ENCODE data around the gene CHN1. TPM values are rescaled to one million over a fixed set of nuclear protein-coding genes. Genes with fewer than 3 reads are reported as not detected.

CHN1 gene
- total and polyA plus RNA-seq, 2 donors: 3.1 to 5.0 TPM

DNA sequence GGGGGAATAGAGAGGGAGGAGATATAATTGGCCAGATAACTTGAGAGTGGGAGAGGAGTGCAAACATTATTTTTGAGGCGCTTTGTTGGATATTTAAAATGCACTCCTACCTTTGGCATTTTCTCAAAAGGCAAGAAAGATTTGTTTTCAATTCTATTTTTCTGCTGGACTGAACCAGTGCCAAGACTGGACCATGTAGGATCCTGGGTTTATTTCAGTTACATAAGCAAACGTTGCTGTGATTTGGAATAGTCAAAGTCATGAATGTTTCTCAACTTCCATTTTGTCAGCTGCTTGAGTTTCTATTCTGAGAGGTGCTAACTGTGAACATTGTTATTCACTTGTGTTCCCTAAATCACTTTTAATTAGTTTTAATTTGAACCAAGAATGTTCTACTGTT lies 232.0 kb downstream of the CHN1 start:
- peaks cover 0 to 3% of the 10 kb centered on the region in 2 donors for H3K27me3 ChIP-seq (ENCODE audit: control insufficient read depth in 2 of 2, insufficient read depth in 1 of 2, low read length in 1 of 2)
- peaks cover 9 to 35% of the 10 kb centered on the region in 2 donors for H3K4me1 ChIP-seq (ENCODE audit: control insufficient read depth in 2 of 2, insufficient read depth in 2 of 2, low read length in 2 of 2)
- no peak for DNase-seq (ENCODE audit: low read depth in 6 of 9, low spot score in 9 of 9)
- no peaks in the 10 kb centered on the region for H3K9me3 ChIP-seq (ENCODE audit: control insufficient read depth in 2 of 2, insufficient read depth in 1 of 2, low read length in 1 of 2)
- no peak overlapping the region for H3K4me3 ChIP-seq (ENCODE audit: low read length in 2 of 2)
- no peak overlapping the region for H3K27ac ChIP-seq (ENCODE audit: low read depth in 1 of 2, low read length in 1 of 2)
- 89% methylated on average over 2 of the region's 2 CpGs for WGBS
- H3K36me3 ChIP-seq (ENCODE audit: control insufficient read depth in 2 of 2, insufficient read depth in 2 of 2, low read length in 1 of 2): no peaks in the 10 kb centered on the region

DNA sequence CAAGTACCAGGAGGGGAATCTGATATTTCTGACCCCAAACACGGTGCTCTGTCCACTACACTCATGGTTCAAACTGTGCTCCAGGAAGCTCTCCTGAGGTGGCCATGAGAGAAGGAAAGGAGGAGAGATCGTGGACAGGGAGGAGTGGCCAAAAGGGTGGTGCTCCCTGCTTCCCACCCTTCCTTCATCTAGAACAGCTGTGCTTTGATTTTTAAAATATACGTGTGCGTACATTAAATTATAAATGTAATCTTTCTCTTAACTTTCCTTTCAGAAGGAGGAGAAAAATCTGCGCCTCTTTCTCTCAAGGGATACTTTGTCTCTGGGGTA lies 232.7 kb downstream of the CHN1 start:
- WGBS: 86% methylated on average over 5 of the region's 5 CpGs
- H3K4me1 ChIP-seq (ENCODE audit: control insufficient read depth in 2 of 2, insufficient read depth in 2 of 2, low read length in 2 of 2): peaks cover 2 to 27% of the 10 kb centered on the region in 2 donors
- no peak for DNase-seq (ENCODE audit: low read depth in 6 of 9, low spot score in 9 of 9)

DNA sequence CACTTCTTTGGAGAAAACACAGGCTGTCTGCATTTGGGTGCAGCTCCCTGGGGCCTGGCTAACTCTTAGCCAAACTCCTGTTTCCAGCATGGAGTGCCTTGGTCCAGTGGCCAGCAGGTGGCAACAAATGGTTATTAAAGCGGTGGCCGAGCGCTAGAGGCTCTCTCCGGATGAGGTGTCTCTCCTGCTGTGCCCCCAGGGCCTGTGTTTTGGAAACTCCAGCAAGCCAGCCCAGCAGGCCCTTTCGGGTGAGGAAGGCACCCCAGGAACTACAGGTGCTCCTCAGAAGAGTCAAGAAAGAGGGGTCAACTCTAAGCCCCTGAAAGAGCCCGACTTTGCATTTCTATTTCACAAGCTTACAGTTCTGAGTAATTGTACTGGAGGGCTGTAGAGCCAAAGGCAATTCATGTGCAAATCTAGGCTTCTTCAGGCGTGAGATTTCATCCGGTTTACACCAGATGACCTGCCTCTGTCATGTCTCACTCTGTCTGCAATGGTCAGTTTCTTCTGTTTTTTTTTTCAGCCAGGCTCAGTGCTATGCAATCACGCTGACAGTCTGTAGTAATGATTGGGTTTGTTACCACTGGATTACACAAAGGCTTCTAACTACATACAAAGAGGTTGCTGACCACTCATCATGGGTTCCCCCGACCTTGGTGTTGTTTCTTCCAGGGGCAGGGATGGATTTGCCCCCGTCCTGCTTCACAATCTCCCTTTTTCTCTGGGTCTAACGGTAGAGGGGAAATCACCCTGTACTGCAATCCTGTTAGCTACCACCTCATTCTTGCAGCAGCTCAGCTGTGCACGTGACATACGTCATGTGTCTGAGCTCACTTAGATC lies 233.3 kb downstream of the CHN1 start:
- peaks cover 0 to 21% of the 10 kb centered on the region in 2 donors for H3K4me1 ChIP-seq (ENCODE audit: control insufficient read depth in 2 of 2, insufficient read depth in 2 of 2, low read length in 2 of 2)
- H3K27ac ChIP-seq (ENCODE audit: low read depth in 1 of 2, low read length in 1 of 2): no peak overlapping the region
- no peak overlapping the region for H3K4me3 ChIP-seq (ENCODE audit: low read length in 2 of 2)
- 56% methylated on average over 14 of the region's 14 CpGs for WGBS
- H3K36me3 ChIP-seq (ENCODE audit: control insufficient read depth in 2 of 2, insufficient read depth in 2 of 2, low read length in 1 of 2): no peaks in the 10 kb centered on the region
- H3K27me3 ChIP-seq (ENCODE audit: control insufficient read depth in 2 of 2, insufficient read depth in 1 of 2, low read length in 1 of 2): peaks cover 0 to 3% of the 10 kb centered on the region in 2 donors
- peak in 2 of 9 donors; percentile 43 to 50 for DNase-seq (ENCODE audit: low read depth in 6 of 9, low spot score in 9 of 9)
- no peaks in the 10 kb centered on the region for H3K9me3 ChIP-seq (ENCODE audit: control insufficient read depth in 2 of 2, insufficient read depth in 1 of 2, low read length in 1 of 2)

More for the DNA sequence above, 232.7 kb downstream of the CHN1 start:
- no peak overlapping the region for H3K27ac ChIP-seq (ENCODE audit: low read depth in 1 of 2, low read length in 1 of 2)
- no peak overlapping the region for H3K4me3 ChIP-seq (ENCODE audit: low read length in 2 of 2)
- peaks cover 0 to 3% of the 10 kb centered on the region in 2 donors for H3K27me3 ChIP-seq (ENCODE audit: control insufficient read depth in 2 of 2, insufficient read depth in 1 of 2, low read length in 1 of 2)
- H3K9me3 ChIP-seq (ENCODE audit: control insufficient read depth in 2 of 2, insufficient read depth in 1 of 2, low read length in 1 of 2): no peaks in the 10 kb centered on the region
- H3K36me3 ChIP-seq (ENCODE audit: control insufficient read depth in 2 of 2, insufficient read depth in 2 of 2, low read length in 1 of 2): no peaks in the 10 kb centered on the region

DNA sequence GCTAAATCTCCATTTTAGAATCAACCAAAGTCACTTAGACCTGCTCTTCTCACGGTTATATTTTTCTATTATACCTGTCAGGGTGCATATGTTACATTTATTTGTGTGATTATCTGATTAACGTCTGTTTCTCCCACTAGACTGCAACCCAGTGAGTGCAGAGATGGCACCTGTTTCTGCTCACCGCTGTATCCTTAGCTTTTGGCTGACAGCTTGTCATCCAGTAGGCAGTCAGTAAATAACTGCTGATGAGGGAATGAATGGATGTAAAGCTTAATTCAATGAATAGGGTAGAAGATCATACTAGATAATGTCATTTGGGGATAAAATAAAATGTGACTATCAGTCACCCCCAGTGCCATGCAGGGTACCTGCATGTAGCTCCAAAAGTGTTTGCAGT lies 234.0 kb downstream of the CHN1 start:
- H3K4me1 ChIP-seq (ENCODE audit: control insufficient read depth in 2 of 2, insufficient read depth in 2 of 2, low read length in 2 of 2): peaks cover 0 to 15% of the 10 kb centered on the region in 2 donors
- no peak overlapping the region for H3K4me3 ChIP-seq (ENCODE audit: low read length in 2 of 2)
- H3K9me3 ChIP-seq (ENCODE audit: control insufficient read depth in 2 of 2, insufficient read depth in 1 of 2, low read length in 1 of 2): no peaks in the 10 kb centered on the region
- no peaks in the 10 kb centered on the region for H3K36me3 ChIP-seq (ENCODE audit: control insufficient read depth in 2 of 2, insufficient read depth in 2 of 2, low read length in 1 of 2)
- H3K27me3 ChIP-seq (ENCODE audit: control insufficient read depth in 2 of 2, insufficient read depth in 1 of 2, low read length in 1 of 2): peaks cover 0 to 3% of the 10 kb centered on the region in 2 donors
- WGBS: 90% methylated on average over 3 of the region's 3 CpGs
- no peak overlapping the region for H3K27ac ChIP-seq (ENCODE audit: low read depth in 1 of 2, low read length in 1 of 2)
- DNase-seq (ENCODE audit: low read depth in 6 of 9, low spot score in 9 of 9): no peak

DNA sequence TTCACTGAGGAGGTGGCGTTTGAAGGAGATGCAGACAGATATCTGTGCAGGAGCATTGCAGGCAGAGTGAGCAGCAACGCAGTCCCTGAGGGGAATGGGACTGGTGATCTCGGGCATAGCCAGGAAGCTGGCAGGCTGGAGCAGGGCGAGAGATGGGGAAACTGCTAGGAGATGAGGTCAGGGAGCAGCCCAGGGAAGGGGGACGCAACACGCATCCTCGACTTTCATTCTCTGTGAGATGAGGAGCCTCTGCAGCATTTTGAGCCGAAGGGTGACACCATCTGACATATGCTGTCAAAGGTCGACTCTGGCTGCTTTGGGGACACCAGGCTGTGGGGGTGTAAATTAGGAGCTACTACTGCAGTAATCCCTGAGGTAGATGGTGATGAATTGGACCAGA lies 236.6 kb downstream of the CHN1 start:
- peaks cover 0 to 17% of the 10 kb centered on the region in 2 donors for H3K4me1 ChIP-seq (ENCODE audit: control insufficient read depth in 2 of 2, insufficient read depth in 2 of 2, low read length in 2 of 2)
- H3K36me3 ChIP-seq (ENCODE audit: control insufficient read depth in 2 of 2, insufficient read depth in 2 of 2, low read length in 1 of 2): no peaks in the 10 kb centered on the region
- no peak for DNase-seq (ENCODE audit: low read depth in 6 of 9, low spot score in 9 of 9)
- H3K4me3 ChIP-seq (ENCODE audit: low read length in 2 of 2): no peak overlapping the region
- 90% methylated on average over 9 of the region's 9 CpGs for WGBS
- H3K27me3 ChIP-seq (ENCODE audit: control insufficient read depth in 2 of 2, insufficient read depth in 1 of 2, low read length in 1 of 2): peaks cover 0 to 9% of the 10 kb centered on the region in 2 donors
- no peaks in the 10 kb centered on the region for H3K9me3 ChIP-seq (ENCODE audit: control insufficient read depth in 2 of 2, insufficient read depth in 1 of 2, low read length in 1 of 2)
- H3K27ac ChIP-seq (ENCODE audit: low read depth in 1 of 2, low read length in 1 of 2): no peak overlapping the region

DNA sequence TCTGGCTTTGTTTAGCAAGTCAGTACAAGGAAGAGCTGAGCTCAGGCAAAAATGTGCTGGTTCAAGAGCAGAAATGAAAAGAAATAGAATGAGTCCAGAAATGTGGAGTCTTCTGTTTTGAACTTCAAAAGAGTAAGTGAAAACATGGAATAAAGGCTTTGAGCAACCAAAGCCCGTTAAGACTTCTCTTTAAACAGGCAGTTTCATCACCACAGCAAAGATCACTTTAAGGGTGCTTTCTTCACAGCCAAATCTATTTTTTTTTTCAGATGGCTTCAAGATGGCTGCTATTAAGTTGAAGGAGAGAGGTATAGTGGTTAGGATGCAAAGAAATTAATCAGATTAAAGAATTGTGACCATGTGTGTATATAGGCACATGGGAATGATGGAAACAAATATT lies 238.9 kb downstream of the CHN1 start:
- Histone ChIP-seq H3K4me3 (ENCODE audit: low read length in 2 of 2) (no peak overlapping the region), H3K9me3 (ENCODE audit: control insufficient read depth in 2 of 2, insufficient read depth in 1 of 2, low read length in 1 of 2) (no peaks in the 10 kb centered on the region), H3K27ac (ENCODE audit: low read depth in 1 of 2, low read length in 1 of 2) (no peak overlapping the region), H3K36me3 (ENCODE audit: control insufficient read depth in 2 of 2, insufficient read depth in 2 of 2, low read length in 1 of 2) (no peaks in the 10 kb centered on the region), H3K27me3 (ENCODE audit: control insufficient read depth in 2 of 2, insufficient read depth in 1 of 2, low read length in 1 of 2) (peaks cover 0 to 9% of the 10 kb centered on the region in 2 donors), H3K4me1 (ENCODE audit: control insufficient read depth in 2 of 2, insufficient read depth in 2 of 2, low read length in 2 of 2) (peaks cover 0 to 7% of the 10 kb centered on the region in 2 donors)
- WGBS: 71% methylated on average over 1 of the region's 1 CpG
- no peak for DNase-seq (ENCODE audit: low read depth in 6 of 9, low spot score in 9 of 9)

DNA sequence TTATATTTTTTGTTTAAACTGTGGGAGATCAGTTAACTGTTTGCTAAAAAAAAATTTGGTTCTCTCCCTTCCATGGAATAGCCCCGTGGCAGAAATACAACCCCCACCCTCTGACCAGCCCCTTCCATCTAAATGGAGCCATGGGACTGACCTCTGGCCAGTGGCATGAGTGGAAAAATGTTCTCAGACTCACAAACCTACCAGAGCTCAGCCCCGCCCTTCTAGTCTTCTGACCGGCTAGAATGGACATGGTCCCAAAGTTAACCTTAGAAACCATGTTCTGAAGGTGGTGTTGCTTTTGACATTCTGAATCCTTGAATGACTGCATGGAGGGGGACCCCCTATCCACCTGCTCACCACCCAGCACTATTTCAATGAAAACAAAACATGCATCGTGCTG lies 239.6 kb downstream of the CHN1 start:
- Histone ChIP-seq H3K9me3 (ENCODE audit: control insufficient read depth in 2 of 2, insufficient read depth in 1 of 2, low read length in 1 of 2) (no peaks in the 10 kb centered on the region), H3K4me1 (ENCODE audit: control insufficient read depth in 2 of 2, insufficient read depth in 2 of 2, low read length in 2 of 2) (peaks cover 0 to 7% of the 10 kb centered on the region in 2 donors), H3K36me3 (ENCODE audit: control insufficient read depth in 2 of 2, insufficient read depth in 2 of 2, low read length in 1 of 2) (no peaks in the 10 kb centered on the region), H3K27me3 (ENCODE audit: control insufficient read depth in 2 of 2, insufficient read depth in 1 of 2, low read length in 1 of 2) (peaks cover 0 to 9% of the 10 kb centered on the region in 2 donors), H3K27ac (ENCODE audit: low read depth in 1 of 2, low read length in 1 of 2) (no peak overlapping the region), H3K4me3 (ENCODE audit: low read length in 2 of 2) (no peak overlapping the region)
- WGBS: 93% methylated on average over 4 of the region's 4 CpGs
- no peak for DNase-seq (ENCODE audit: low read depth in 6 of 9, low spot score in 9 of 9)

DNA sequence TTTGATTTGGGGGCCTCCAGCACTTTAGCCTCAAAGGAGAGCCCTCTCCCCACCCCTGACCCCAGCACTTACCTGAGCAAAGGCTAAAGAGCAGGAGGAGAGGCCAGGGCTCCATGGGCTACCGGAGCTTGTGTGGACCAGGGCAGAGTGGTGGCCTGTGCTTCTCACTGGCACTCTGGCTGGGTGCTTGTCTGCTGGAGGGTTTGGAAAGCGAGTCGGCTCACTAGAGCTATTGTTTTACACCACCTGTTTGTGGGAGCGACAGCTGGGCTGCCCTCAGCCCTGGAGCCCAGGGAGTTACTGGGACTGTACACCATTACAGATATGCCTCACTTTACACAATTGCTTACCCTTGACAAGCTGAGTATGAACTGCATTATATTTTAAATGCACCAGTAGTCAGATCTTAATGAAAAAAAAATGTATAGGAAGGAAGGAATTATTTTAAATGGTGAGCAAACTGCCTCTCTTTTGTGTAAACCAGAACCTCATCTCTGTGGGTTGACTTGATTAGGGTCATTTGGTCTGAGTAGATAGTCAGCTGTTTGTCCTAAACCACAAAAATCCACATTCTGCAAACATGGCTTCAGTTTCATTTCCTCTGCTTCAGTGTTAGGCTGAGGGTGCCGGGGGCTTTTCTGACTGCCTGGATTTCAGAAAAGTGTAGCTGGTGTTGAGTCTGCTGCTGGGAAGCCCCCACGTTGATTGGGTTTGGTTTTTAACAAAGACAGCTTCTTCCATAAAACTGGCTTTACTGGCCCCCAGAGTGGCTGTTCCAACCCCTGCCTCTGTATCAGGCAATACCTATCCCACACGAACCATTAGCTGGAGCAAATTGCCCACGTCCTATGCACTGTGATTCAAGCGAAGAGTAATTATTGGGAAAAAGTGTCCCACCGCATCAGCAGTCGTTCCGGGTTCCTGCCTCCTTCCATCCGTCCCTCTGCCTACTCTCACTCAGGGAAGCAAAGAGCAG lies 240.6 kb downstream of the CHN1 start, which contains the start of gene CHRNA1:
Gene CHRNA1 (minus strand): TSS at position 193 of the 976 bp plus-strand sequence. CDS start 78 bp downstream, at position 115.
- 92% methylated on average over 13 of the region's 13 CpGs for WGBS
- no peak within 1 kb of the TSS for H3K27ac ChIP-seq (ENCODE audit: low read depth in 1 of 2, low read length in 1 of 2)
- no peak for DNase-seq (ENCODE audit: low read depth in 6 of 9, low spot score in 9 of 9)
- peaks cover 0 to 7% of the 10 kb centered on the region in 2 donors for H3K4me1 ChIP-seq (ENCODE audit: control insufficient read depth in 2 of 2, insufficient read depth in 2 of 2, low read length in 2 of 2)
- no peak within 1 kb of the TSS for H3K4me3 ChIP-seq (ENCODE audit: low read length in 2 of 2)
- no peaks in the 10 kb centered on the region for H3K36me3 ChIP-seq (ENCODE audit: control insufficient read depth in 2 of 2, insufficient read depth in 2 of 2, low read length in 1 of 2)
- peaks cover 0 to 9% of the 10 kb centered on the region in 2 donors for H3K27me3 ChIP-seq (ENCODE audit: control insufficient read depth in 2 of 2, insufficient read depth in 1 of 2, low read length in 1 of 2)
- H3K9me3 ChIP-seq (ENCODE audit: control insufficient read depth in 2 of 2, insufficient read depth in 1 of 2, low read length in 1 of 2): no peaks in the 10 kb centered on the region

DNA sequence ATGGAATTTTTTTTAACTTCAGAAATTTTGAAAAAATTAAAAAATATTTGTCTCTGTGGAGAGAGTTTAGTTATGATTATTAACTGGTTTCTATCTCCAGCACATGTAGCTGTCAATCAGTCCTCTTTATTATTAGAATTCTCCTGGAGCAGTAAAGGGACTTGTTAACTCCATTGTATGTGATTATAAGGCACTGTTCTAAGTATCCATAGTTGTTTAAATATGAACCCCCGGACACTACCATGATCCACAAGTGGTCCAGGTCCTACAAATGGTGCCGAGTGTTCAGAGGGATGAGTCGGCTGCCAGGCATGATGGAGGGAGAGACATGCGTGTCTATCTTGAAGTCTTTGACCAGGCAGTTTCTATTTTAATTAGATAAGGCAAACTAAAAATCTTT lies 241.4 kb downstream of the CHN1 start:
- H3K27me3 ChIP-seq (ENCODE audit: control insufficient read depth in 2 of 2, insufficient read depth in 1 of 2, low read length in 1 of 2): peaks cover 0 to 9% of the 10 kb centered on the region in 2 donors
- no peaks in the 10 kb centered on the region for H3K36me3 ChIP-seq (ENCODE audit: control insufficient read depth in 2 of 2, insufficient read depth in 2 of 2, low read length in 1 of 2)
- H3K4me3 ChIP-seq (ENCODE audit: low read length in 2 of 2): no peak overlapping the region
- WGBS: 94% methylated on average over 4 of the region's 4 CpGs
- H3K9me3 ChIP-seq (ENCODE audit: control insufficient read depth in 2 of 2, insufficient read depth in 1 of 2, low read length in 1 of 2): no peaks in the 10 kb centered on the region
- no peak overlapping the region for H3K27ac ChIP-seq (ENCODE audit: low read depth in 1 of 2, low read length in 1 of 2)
- peaks cover 0 to 7% of the 10 kb centered on the region in 2 donors for H3K4me1 ChIP-seq (ENCODE audit: control insufficient read depth in 2 of 2, insufficient read depth in 2 of 2, low read length in 2 of 2)
- DNase-seq (ENCODE audit: low read depth in 6 of 9, low spot score in 9 of 9): no peak

All from thymus (tissue), 11 donors.